Fibroblast of lung (primary cell): ENCODE data around the gene RABGAP1.

Experiments
- EZH2 ChIP-seq: IDR thresholded peaks from 2 replicates; pipeline ENCODE4 v1.5.1; 2012; ENCODE audit warnings: low read length, control low read depth, mild to moderate bottlenecking; ENCODE audit errors: missing control alignments
- TF ChIP-seq, protein P1 (sequence below), 2 donors: IDR thresholded peaks in 1 of 2; conservative IDR thresholded peaks in 1 of 2; 1 replicate in 1 of 2; 2 replicates in 1 of 2; pipeline ENCODE4 v1.5.1; 2011 to 2012; ENCODE audit warnings: low read length in 2 of 2, control low read depth in 1 of 2, inconsistent platforms in 1 of 2, low read depth in 1 of 2, mild to moderate bottlenecking in 1 of 2

DNA sequence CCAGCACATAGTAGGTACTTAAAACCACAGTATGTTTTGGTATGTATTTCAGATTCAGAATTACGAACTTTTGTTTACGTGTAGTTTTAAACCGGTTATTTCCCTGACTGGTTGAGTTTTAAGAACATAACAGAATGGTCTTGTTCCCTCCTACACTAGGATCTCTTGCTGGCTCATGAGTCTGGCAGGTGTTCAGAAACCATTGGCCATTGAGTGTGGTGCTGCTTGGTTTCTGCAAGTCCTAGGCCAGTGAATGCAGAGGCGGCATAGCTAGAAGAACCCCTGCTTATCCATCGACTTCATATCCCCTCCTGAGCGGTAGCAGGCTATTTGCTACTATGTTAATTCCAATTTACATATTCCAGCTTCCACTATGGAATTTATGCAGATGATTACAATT is 158.2 kb downstream of the RABGAP1 start:
- TF ChIP-seq, protein P1, sequence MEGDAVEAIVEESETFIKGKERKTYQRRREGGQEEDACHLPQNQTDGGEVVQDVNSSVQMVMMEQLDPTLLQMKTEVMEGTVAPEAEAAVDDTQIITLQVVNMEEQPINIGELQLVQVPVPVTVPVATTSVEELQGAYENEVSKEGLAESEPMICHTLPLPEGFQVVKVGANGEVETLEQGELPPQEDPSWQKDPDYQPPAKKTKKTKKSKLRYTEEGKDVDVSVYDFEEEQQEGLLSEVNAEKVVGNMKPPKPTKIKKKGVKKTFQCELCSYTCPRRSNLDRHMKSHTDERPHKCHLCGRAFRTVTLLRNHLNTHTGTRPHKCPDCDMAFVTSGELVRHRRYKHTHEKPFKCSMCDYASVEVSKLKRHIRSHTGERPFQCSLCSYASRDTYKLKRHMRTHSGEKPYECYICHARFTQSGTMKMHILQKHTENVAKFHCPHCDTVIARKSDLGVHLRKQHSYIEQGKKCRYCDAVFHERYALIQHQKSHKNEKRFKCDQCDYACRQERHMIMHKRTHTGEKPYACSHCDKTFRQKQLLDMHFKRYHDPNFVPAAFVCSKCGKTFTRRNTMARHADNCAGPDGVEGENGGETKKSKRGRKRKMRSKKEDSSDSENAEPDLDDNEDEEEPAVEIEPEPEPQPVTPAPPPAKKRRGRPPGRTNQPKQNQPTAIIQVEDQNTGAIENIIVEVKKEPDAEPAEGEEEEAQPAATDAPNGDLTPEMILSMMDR (conservative IDR thresholded peaks at IDR 0.05 in 1 of 2, IDR thresholded peaks at IDR 0.05 in 1 of 2; ENCODE audit: low read depth in 1 of 2, low read length in 2 of 2): no peak
- no peak for TF ChIP-seq EZH2
